Choroid plexus epithelial cell (primary cell): ENCODE data around the gene IQCM.
"Not testable (repeated sequence)": the region's sequence is repeated elsewhere in the genome, so short reads cannot be mapped to it uniquely, and the experiment has no call there.

Source experiments
- DNase-seq: peaks from one replicate; pipeline ENCODE4 v3.0.0-alpha.2; 2010; ENCODE audit warnings: low read depth
- H3K4me3 ChIP-seq: 2 replicates; pipeline ENCODE4 v1.5.1; 2011; ENCODE audit warnings: low read depth, mild to moderate bottlenecking, control low read depth, low read length, moderate library complexity
- TF ChIP-seq, protein P1 (sequence below): conservative IDR thresholded peaks from 2 replicates; pipeline ENCODE4 v1.5.1; 2011; ENCODE audit warnings: low read depth, mild to moderate bottlenecking, control low read depth, inconsistent platforms, low read length, moderate library complexity

Gene IQCM

DNA sequence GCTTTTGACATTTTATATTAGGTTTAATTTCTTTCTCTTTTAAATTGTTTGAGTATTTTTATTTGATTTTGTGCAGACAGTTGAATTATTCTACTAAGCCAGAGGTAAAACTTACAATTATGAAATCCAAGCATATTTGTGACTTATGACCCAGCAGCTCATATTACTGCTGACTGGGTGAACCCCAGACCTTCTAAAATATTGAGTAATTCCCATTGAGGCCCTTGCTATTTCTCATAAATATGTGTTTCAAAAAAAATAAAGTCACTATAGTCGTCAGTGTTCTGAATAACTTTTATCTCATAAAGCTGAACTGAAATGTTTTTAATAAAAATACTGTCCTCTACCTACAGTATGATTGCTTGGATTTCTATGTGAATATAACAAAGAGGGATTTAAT lies 303.1 kb downstream of the IQCM start:
- TF ChIP-seq, protein P1, sequence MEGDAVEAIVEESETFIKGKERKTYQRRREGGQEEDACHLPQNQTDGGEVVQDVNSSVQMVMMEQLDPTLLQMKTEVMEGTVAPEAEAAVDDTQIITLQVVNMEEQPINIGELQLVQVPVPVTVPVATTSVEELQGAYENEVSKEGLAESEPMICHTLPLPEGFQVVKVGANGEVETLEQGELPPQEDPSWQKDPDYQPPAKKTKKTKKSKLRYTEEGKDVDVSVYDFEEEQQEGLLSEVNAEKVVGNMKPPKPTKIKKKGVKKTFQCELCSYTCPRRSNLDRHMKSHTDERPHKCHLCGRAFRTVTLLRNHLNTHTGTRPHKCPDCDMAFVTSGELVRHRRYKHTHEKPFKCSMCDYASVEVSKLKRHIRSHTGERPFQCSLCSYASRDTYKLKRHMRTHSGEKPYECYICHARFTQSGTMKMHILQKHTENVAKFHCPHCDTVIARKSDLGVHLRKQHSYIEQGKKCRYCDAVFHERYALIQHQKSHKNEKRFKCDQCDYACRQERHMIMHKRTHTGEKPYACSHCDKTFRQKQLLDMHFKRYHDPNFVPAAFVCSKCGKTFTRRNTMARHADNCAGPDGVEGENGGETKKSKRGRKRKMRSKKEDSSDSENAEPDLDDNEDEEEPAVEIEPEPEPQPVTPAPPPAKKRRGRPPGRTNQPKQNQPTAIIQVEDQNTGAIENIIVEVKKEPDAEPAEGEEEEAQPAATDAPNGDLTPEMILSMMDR: no peak
- no peak overlapping the region for H3K4me3 ChIP-seq
- peak; percentile 72 for DNase-seq

- H3K4me3 ChIP-seq: no peak overlapping the region
- no peak for DNase-seq
- TF ChIP-seq, protein P1: no peak
Observed at GRCh38 chr4:149511558-149512298, 303.9 kb downstream of the IQCM start.

GRCh38 chr4:149507309-149507708 lies 308.3 kb downstream of the IQCM start:
- not testable (repeated sequence) for H3K4me3 ChIP-seq, DNase-seq

- TF ChIP-seq, protein P1: no peak
Observed at GRCh38 chr4:149500806-149501205, 314.8 kb downstream of the IQCM start.

DNA sequence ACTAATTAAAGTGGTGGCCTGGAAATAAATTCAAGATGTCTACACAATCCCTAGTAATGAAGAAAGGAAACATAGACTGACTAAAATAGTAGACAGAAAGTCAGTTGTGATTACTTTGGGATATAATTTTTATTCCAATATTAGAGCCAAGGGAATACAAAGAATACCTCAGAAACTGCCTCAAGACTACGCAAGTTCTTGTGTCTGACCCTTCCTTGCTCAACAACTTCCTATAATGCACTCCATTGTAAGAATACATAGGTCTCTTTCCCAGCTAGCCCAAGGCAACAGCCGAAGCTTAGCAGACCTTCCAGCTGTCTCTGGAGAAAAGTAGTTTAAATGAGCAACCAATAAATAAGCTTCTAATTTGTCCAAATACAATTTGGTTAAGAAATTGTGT lies 315.9 kb downstream of the IQCM start:
- TF ChIP-seq, protein P1: no peak
- H3K4me3 ChIP-seq: no peak overlapping the region
- DNase-seq: no peak

More at GRCh38 chr4:149500806-149501205, 314.8 kb downstream of the IQCM start:
- no peak overlapping the region for H3K4me3 ChIP-seq
- DNase-seq: no peak

DNA sequence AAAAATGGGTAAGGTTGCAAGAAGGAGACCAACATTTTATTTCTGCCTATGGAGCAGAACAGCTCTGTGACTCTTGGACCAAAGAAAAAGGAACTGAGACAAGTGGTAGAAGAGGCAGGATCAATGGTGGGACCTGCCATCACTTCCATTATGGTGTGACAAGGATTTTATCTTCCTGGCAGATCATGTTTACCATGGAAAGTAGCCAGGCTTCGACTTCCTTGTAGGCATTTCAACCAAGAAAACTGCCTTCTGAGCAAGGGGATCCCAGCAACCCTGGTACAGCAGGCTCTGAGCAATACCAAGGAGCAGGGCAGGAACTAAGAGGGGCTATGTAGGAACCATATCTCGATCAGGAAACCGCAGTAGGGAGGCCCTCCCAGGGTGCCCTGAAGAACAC lies 317.4 kb downstream of the IQCM start:
- TF ChIP-seq, protein P1: no peak
- no peak for DNase-seq
- H3K4me3 ChIP-seq: no peak overlapping the region

- H3K4me3 ChIP-seq: no peak overlapping the region
- TF ChIP-seq, protein P1: no peak
- no peak for DNase-seq
Observed at GRCh38 chr4:149493492-149493891, 322.2 kb downstream of the IQCM start.

GRCh38 chr4:149489321-149489720 lies 326.3 kb downstream of the IQCM start:
- TF ChIP-seq, protein P1: no peak
- no peak for DNase-seq
- no peak overlapping the region for H3K4me3 ChIP-seq
